Activated T-cell treated with anti-CD3 and anti-CD28 coated beads, Interleukin-2, amount 50 U/mL, for 72 hours (primary cell): ENCODE data around the gene TRIP6. TPM values are rescaled to one million over a fixed set of nuclear protein-coding genes. Genes with fewer than 3 reads are reported as not detected.

Experiments
- ATAC-seq, 2 donors: fragments of 150-1000 bp; cut with Tn5 transposase; replicated peaks in 1 of 2; 2 replicates each; pipeline ENCODE4 v1.10.0; 2021; ENCODE audit warnings: moderate library complexity in 2 of 2, mild to moderate bottlenecking in 1 of 2
- DNase-seq, 2 donors: peaks; one replicate each; pipeline ENCODE4 v3.0.0; 2021 to 2022; ENCODE audit warnings: mixed read lengths in 1 of 2
- H3K27ac Mint-ChIP-seq: one replicate; pipeline ENCODE4 v1.8.0; 2022; ENCODE audit warnings: mild to moderate bottlenecking, moderate library complexity, mixed read lengths
- H3K27me3 Mint-ChIP-seq: one replicate; pipeline ENCODE4 v1.8.0; 2022; ENCODE audit warnings: low read depth, mixed read lengths
- H3K36me3 Mint-ChIP-seq, 2 donors: one replicate each; pipeline ENCODE4 v1.8.0; 2022; ENCODE audit warnings: mixed read lengths in 2 of 2, mild to moderate bottlenecking in 1 of 2; ENCODE audit not compliant: insufficient read depth in 2 of 2
- H3K4me1 Mint-ChIP-seq: one replicate; pipeline ENCODE4 v1.8.0; 2022; ENCODE audit warnings: low read depth, mixed read lengths
- H3K4me3 Mint-ChIP-seq, 2 donors: one replicate each; pipeline ENCODE4 v1.8.0; 2022; ENCODE audit warnings: mild to moderate bottlenecking in 2 of 2, mixed read lengths in 2 of 2, moderate library complexity in 2 of 2
- H3K9me3 Mint-ChIP-seq, 2 donors: one replicate each; pipeline ENCODE4 v1.8.0; 2022; ENCODE audit warnings: mixed read lengths in 2 of 2
- total RNA-seq, 2 donors: library from RNA; stranded (reverse); gene quantifications; one replicate each; pipeline ENCODE4 v1.2.3, GENCODE V29; 2022

The TRIP6 gene
- total RNA-seq = 10 to 100 TPM; 28.3 to 31.5 TPM

GRCh38 chr7:100867040-100867775, at the start of gene TRIP6:
Gene TRIP6 (plus strand): TSS chr7:100867387. CDS start chr7:100867498, 111 bp downstream.
- Mint-ChIP-seq H3K27ac (peak within 1 kb of the TSS; percentile 80), H3K4me3 (peak within 1 kb of the TSS; percentile 85 to 86), H3K36me3 (peaks cover 3 to 12% of the 10 kb centered on the region in 2 donors), H3K27me3 (no peaks in the 10 kb centered on the region), H3K9me3 (no peaks in the 10 kb centered on the region), H3K4me1 (peaks cover 20% of the 10 kb centered on the region)
- DNase-seq = peak; percentile 59 to 64
- peak; percentile 62 to 66 for ATAC-seq

GRCh38 chr7:100818366-100818765, 48.8 kb upstream of the TRIP6 start:
- DNase-seq (no peak), ATAC-seq (no peak)
- no peaks in the 10 kb centered on the region for H3K9me3 Mint-ChIP-seq
- no peaks in the 10 kb centered on the region for H3K36me3 Mint-ChIP-seq
- no peak overlapping the region for H3K27ac Mint-ChIP-seq
- H3K4me1 Mint-ChIP-seq = no peaks in the 10 kb centered on the region
- no peak overlapping the region for H3K4me3 Mint-ChIP-seq
- H3K27me3 Mint-ChIP-seq = no peaks in the 10 kb centered on the region

GRCh38 chr7:100818825-100819224, 48.4 kb upstream of the TRIP6 start:
- Mint-ChIP-seq H3K4me3 (no peak overlapping the region), H3K9me3 (no peaks in the 10 kb centered on the region), H3K27me3 (no peaks in the 10 kb centered on the region), H3K27ac (no peak overlapping the region), H3K36me3 (no peaks in the 10 kb centered on the region), H3K4me1 (no peaks in the 10 kb centered on the region)
- no peak for DNase-seq
- no peak for ATAC-seq

- no peaks in the 10 kb centered on the region for H3K36me3 Mint-ChIP-seq
- H3K9me3 Mint-ChIP-seq = no peaks in the 10 kb centered on the region
- no peak for DNase-seq
- H3K4me3 Mint-ChIP-seq = no peak overlapping the region
- no peaks in the 10 kb centered on the region for H3K4me1 Mint-ChIP-seq
- no peak for ATAC-seq
- no peak overlapping the region for H3K27ac Mint-ChIP-seq
- H3K27me3 Mint-ChIP-seq = no peaks in the 10 kb centered on the region
Observed at GRCh38 chr7:100819586-100819985, 47.6 kb upstream of the TRIP6 start.

- H3K9me3 Mint-ChIP-seq = no peaks in the 10 kb centered on the region
- DNase-seq (no peak), ATAC-seq (no peak)
- peaks cover 20% of the 10 kb centered on the region for H3K27me3 Mint-ChIP-seq
- H3K4me3 Mint-ChIP-seq = no peak overlapping the region
- peaks cover 10% of the 10 kb centered on the region for H3K4me1 Mint-ChIP-seq
- peaks cover 0 to 2% of the 10 kb centered on the region in 2 donors for H3K36me3 Mint-ChIP-seq
- no peak overlapping the region for H3K27ac Mint-ChIP-seq
Observed at GRCh38 chr7:100822236-100823139, 44.7 kb upstream of the TRIP6 start.

GRCh38 chr7:100823140-100823525, 44.1 kb upstream of the TRIP6 start:
- Mint-ChIP-seq H3K4me1 (peaks cover 16% of the 10 kb centered on the region), H3K9me3 (no peaks in the 10 kb centered on the region), H3K27me3 (peaks cover 26% of the 10 kb centered on the region), H3K4me3 (no peak overlapping the region), H3K36me3 (peaks cover 3% of the 10 kb centered on the region in 2 donors), H3K27ac (no peak overlapping the region)
- no peak for ATAC-seq
- no peak for DNase-seq

- Mint-ChIP-seq H3K9me3 (no peaks in the 10 kb centered on the region), H3K4me1 (peaks cover 18% of the 10 kb centered on the region), H3K36me3 (peaks cover 3% of the 10 kb centered on the region in 2 donors), H3K4me3 (no peak overlapping the region), H3K27me3 (peaks cover 30% of the 10 kb centered on the region), H3K27ac (no peak overlapping the region)
- DNase-seq = no peak
- ATAC-seq = no peak
Observed at GRCh38 chr7:100823534-100823933, 43.7 kb upstream of the TRIP6 start.

GRCh38 chr7:100824499-100825214, 42.5 kb upstream of the TRIP6 start:
- H3K27ac Mint-ChIP-seq = no peak overlapping the region
- H3K9me3 Mint-ChIP-seq = no peaks in the 10 kb centered on the region
- ATAC-seq (no peak), DNase-seq (no peak)
- H3K36me3 Mint-ChIP-seq = peaks cover 3% of the 10 kb centered on the region in 2 donors
- peaks cover 40% of the 10 kb centered on the region for H3K27me3 Mint-ChIP-seq
- peaks cover 18% of the 10 kb centered on the region for H3K4me1 Mint-ChIP-seq
- H3K4me3 Mint-ChIP-seq = no peak overlapping the region

GRCh38 chr7:100825215-100825671, 41.9 kb upstream of the TRIP6 start:
- DNase-seq = no peak
- Mint-ChIP-seq H3K27me3 (peaks cover 42% of the 10 kb centered on the region), H3K4me3 (no peak overlapping the region), H3K27ac (no peak overlapping the region), H3K36me3 (peaks cover 3% of the 10 kb centered on the region in 2 donors), H3K9me3 (no peaks in the 10 kb centered on the region), H3K4me1 (peaks cover 18% of the 10 kb centered on the region)
- ATAC-seq = no peak

GRCh38 chr7:100825751-100826513, 41.3 kb upstream of the TRIP6 start:
- no peak overlapping the region for H3K27ac Mint-ChIP-seq
- H3K36me3 Mint-ChIP-seq = peaks cover 3% of the 10 kb centered on the region in 2 donors
- peak overlapping the region; percentile 71 to 74 for H3K4me3 Mint-ChIP-seq
- DNase-seq = no peak
- no peaks in the 10 kb centered on the region for H3K9me3 Mint-ChIP-seq
- ATAC-seq = no peak
- H3K27me3 Mint-ChIP-seq = peaks cover 42% of the 10 kb centered on the region
- peaks cover 18% of the 10 kb centered on the region for H3K4me1 Mint-ChIP-seq

- Mint-ChIP-seq H3K9me3 (no peaks in the 10 kb centered on the region), H3K27me3 (peaks cover 42% of the 10 kb centered on the region), H3K36me3 (peaks cover 3% of the 10 kb centered on the region in 2 donors), H3K4me3 (peak overlapping the region; percentile 71 to 74), H3K27ac (no peak overlapping the region), H3K4me1 (peaks cover 18% of the 10 kb centered on the region)
- peak in 1 of 2 donors; percentile 13 for DNase-seq
- ATAC-seq = peak; percentile 64 to 75
Observed at GRCh38 chr7:100826514-100827329, 40.5 kb upstream of the TRIP6 start.
